ENCODE results near the gene KCNJ15. TPM values are rescaled to one million over a fixed set of nuclear protein-coding genes. Genes with fewer than 3 reads are reported as not detected.
"Not testable (repeated sequence)": the region's sequence is repeated elsewhere in the genome, so short reads cannot be mapped to it uniquely, and the experiment has no call there.

The KCNJ15 gene
- total RNA-seq, 2 donors from 2014 or later = not detected

- WGBS, 2 experiments (ENCODE audit: insufficient coverage in 1 of 2, insufficient read length in 1 of 2) = 71 to 91% methylated on average over 4 to 6 of the region's 6 CpGs
- no peaks in the 10 kb centered on the region for H3K4me1 ChIP-seq (ENCODE audit: control insufficient read depth, insufficient read depth, low read length)
- H3K9ac ChIP-seq (ENCODE audit: extremely low read depth, low read length, poor library complexity, severe bottlenecking) = no peak overlapping the region
These were observed 22.2 kb upstream of the KCNJ15 start for GRCh38 chr21:38234395-38235142.

GRCh38 chr21:38235251-38235650, 21.5 kb upstream of the KCNJ15 start:
- not testable (repeated sequence) for H3K4me1 Mint-ChIP-seq; H3K27me3 ChIP-seq (ENCODE audit: control insufficient read depth, insufficient read depth, low read length, poor library complexity, severe bottlenecking); H3K36me3 Mint-ChIP-seq (ENCODE audit: low read depth); H3K27me3 Mint-ChIP-seq (ENCODE audit: insufficient read depth); H3K4me3 ChIP-seq (ENCODE audit: low read length); H3K36me3 ChIP-seq (ENCODE audit: control insufficient read depth, insufficient read depth, low read length); H3K4me3 Mint-ChIP-seq; H3K4me1 ChIP-seq (ENCODE audit: control insufficient read depth, insufficient read depth, low read length); H3K27ac ChIP-seq (ENCODE audit: low read depth, low read length); H3K27ac Mint-ChIP-seq; DNase-seq; H3K9ac ChIP-seq (ENCODE audit: extremely low read depth, low read length, poor library complexity, severe bottlenecking)
- WGBS, 2 experiments (ENCODE audit: insufficient coverage in 1 of 2, insufficient read length in 1 of 2) = 95 to 97% methylated on average over 7 to 9 of the region's 9 CpGs
- peaks cover 16% of the 10 kb centered on the region for H3K9me3 ChIP-seq (ENCODE audit: control insufficient read depth, low read length)
- H3K9me3 Mint-ChIP-seq = peaks cover 16% of the 10 kb centered on the region

More at GRCh38 chr21:38234395-38235142, 22.2 kb upstream of the KCNJ15 start:
- no peaks in the 10 kb centered on the region for H3K27me3 Mint-ChIP-seq (ENCODE audit: insufficient read depth)
- Histone ChIP-seq H3K4me3 (ENCODE audit: low read length) (no peak overlapping the region), H3K36me3 (ENCODE audit: control insufficient read depth, insufficient read depth, low read length) (no peaks in the 10 kb centered on the region), H3K27ac (ENCODE audit: low read depth, low read length) (no peak overlapping the region), H3K27me3 (ENCODE audit: control insufficient read depth, insufficient read depth, low read length, poor library complexity, severe bottlenecking) (no peaks in the 10 kb centered on the region), H3K9me3 (ENCODE audit: control insufficient read depth, low read length) (peaks cover 23% of the 10 kb centered on the region)
- no peak overlapping the region for H3K4me3 Mint-ChIP-seq
- H3K4me1 Mint-ChIP-seq = no peaks in the 10 kb centered on the region
- peaks cover 23% of the 10 kb centered on the region for H3K9me3 Mint-ChIP-seq
- no peak for DNase-seq
- H3K36me3 Mint-ChIP-seq (ENCODE audit: low read depth) = peaks cover 2% of the 10 kb centered on the region
- H3K27ac Mint-ChIP-seq = no peak overlapping the region
- TF ChIP-seq CTCF (conservative IDR thresholded peaks at IDR 0.05) = no peak

- H3K4me3 Mint-ChIP-seq = no peak overlapping the region
- WGBS, 2 experiments (ENCODE audit: insufficient coverage in 1 of 2, insufficient read length in 1 of 2) = 82 to 100% methylated on average over 1 of the region's 2 CpGs
These were observed 20.6 kb upstream of the KCNJ15 start for GRCh38 chr21:38236232-38236631.

More at GRCh38 chr21:38236232-38236631, 20.6 kb upstream of the KCNJ15 start:
- no peak for DNase-seq
- peak; percentile 64 for TF ChIP-seq CTCF (conservative IDR thresholded peaks at IDR 0.05)
- peaks cover 8% of the 10 kb centered on the region for H3K9me3 ChIP-seq (ENCODE audit: control insufficient read depth, low read length)
- no peak overlapping the region for H3K4me3 ChIP-seq (ENCODE audit: low read length)
- H3K4me1 ChIP-seq (ENCODE audit: control insufficient read depth, insufficient read depth, low read length) = no peaks in the 10 kb centered on the region
- Mint-ChIP-seq H3K27me3 (ENCODE audit: insufficient read depth) (no peaks in the 10 kb centered on the region), H3K9me3 (peaks cover 11% of the 10 kb centered on the region), H3K27ac (no peak overlapping the region), H3K36me3 (ENCODE audit: low read depth) (no peaks in the 10 kb centered on the region), H3K4me1 (no peaks in the 10 kb centered on the region)
- H3K27me3 ChIP-seq (ENCODE audit: control insufficient read depth, insufficient read depth, low read length, poor library complexity, severe bottlenecking) = no peaks in the 10 kb centered on the region
- H3K27ac ChIP-seq (ENCODE audit: low read depth, low read length) = no peak overlapping the region
- no peaks in the 10 kb centered on the region for H3K36me3 ChIP-seq (ENCODE audit: control insufficient read depth, insufficient read depth, low read length)
- H3K9ac ChIP-seq (ENCODE audit: extremely low read depth, low read length, poor library complexity, severe bottlenecking) = no peak overlapping the region

All from endodermal cell (in vitro differentiated cells).